IMR-90 (cell line): ENCODE data around the gene ACTR10. TPM values are rescaled to one million over a fixed set of nuclear protein-coding genes. Genes with fewer than 3 reads are reported as not detected.

Experiments
- ATAC-seq: fragments of 200-7000 bp; cut with Tn5 transposase; 2 replicates; pipeline ENCODE4 v1.9.1; 2020; ENCODE audit warnings: low read depth, mild to moderate bottlenecking, moderate library complexity
- BruUV-seq: library from RNA; stranded (reverse); fragments of 400-500 nt; replicated peaks from 2 replicates; lab custom pipeline; 2021; lab: Mats Ljungman, UMichigan
- CTCF ChIA-PET: fragments of 300-600 bp; formaldehyde crosslinking; extraction: SDS; loops from one replicate; lab custom pipeline; 2021; ENCODE audit warnings: antibody characterized with exemption; lab: Yijun Ruan, JAX
- POLR2A ChIA-PET: fragments of 300-600 bp; sonication (Branson Sonifier 250); formaldehyde crosslinking; loops from one replicate; lab custom pipeline; 2022; ENCODE audit warnings: antibody characterized with exemption; ENCODE audit not compliant: unreplicated experiment; lab: Charles Lee
- DNase-seq: peaks from one replicate; pipeline ENCODE4 v3.0.0; 2013
- H2AFZ ChIP-seq: replicated peaks from 2 replicates; pipeline ENCODE3; 2013; ENCODE audit warnings: low read length, mild to moderate bottlenecking; ENCODE audit not compliant: poor library complexity
- H2AK5ac ChIP-seq: 2 replicates; pipeline ENCODE4 v1.6.1; 2013; ENCODE audit warnings: low read depth, low read length, inconsistent platforms
- H2AK9ac ChIP-seq: replicated peaks from 2 replicates; pipeline ENCODE3; 2013; ENCODE audit warnings: mild to moderate bottlenecking, low read depth, low read length, moderate library complexity; ENCODE audit not compliant: poor library complexity
- H2BK120ac ChIP-seq: 2 replicates; pipeline ENCODE4 v1.6.1; 2013; ENCODE audit warnings: low read depth, low read length, inconsistent platforms
- H2BK15ac ChIP-seq: 3 replicates; pipeline ENCODE4 v1.6.1; 2013; ENCODE audit warnings: low read depth, low read length, inconsistent platforms
- H2BK20ac ChIP-seq: 2 replicates; pipeline ENCODE4 v1.6.1; 2013; ENCODE audit warnings: low read depth, mild to moderate bottlenecking, inconsistent platforms, low read length, moderate library complexity
- H2BK5ac ChIP-seq: 2 replicates; pipeline ENCODE4 v1.6.1; 2013; ENCODE audit warnings: mild to moderate bottlenecking, low read depth, low read length, inconsistent platforms; ENCODE audit not compliant: poor library complexity, severe bottlenecking
- H3K14ac ChIP-seq: replicated peaks from 2 replicates; pipeline ENCODE4 v1.6.1; 2013; ENCODE audit warnings: low read depth, low read length, inconsistent platforms
- H3K18ac ChIP-seq: 2 replicates; pipeline ENCODE4 v1.6.1; 2013; ENCODE audit warnings: low read depth, low read length, control low read depth
- H3K23ac ChIP-seq: 2 replicates; pipeline ENCODE4 v1.6.1; 2013; ENCODE audit warnings: low read depth, low read length, inconsistent platforms
- H3K27ac ChIP-seq: 2 replicates; pipeline ENCODE4 v1.5.1; 2013; ENCODE audit warnings: mild to moderate bottlenecking, control low read depth, low read length; ENCODE audit not compliant: insufficient read depth
- H3K27me3 ChIP-seq: 2 replicates; pipeline ENCODE4 v1.6.1; 2013; ENCODE audit warnings: low read length; ENCODE audit not compliant: control insufficient read depth, insufficient read depth
- H3K36me3 ChIP-seq: 2 replicates; pipeline ENCODE4 v1.6.1; 2013; ENCODE audit warnings: low read length, mixed read lengths; ENCODE audit not compliant: control insufficient read depth, insufficient read depth
- H3K4ac ChIP-seq: 2 replicates; pipeline ENCODE4 v1.6.1; 2013; ENCODE audit warnings: low read depth, low read length, inconsistent platforms
- H3K4me1 ChIP-seq: 2 replicates; pipeline ENCODE4 v1.6.1; 2013; ENCODE audit warnings: low read length, mixed read lengths; ENCODE audit not compliant: control insufficient read depth, insufficient read depth
- H3K4me2 ChIP-seq: 2 replicates; pipeline ENCODE4 v1.6.1; 2013; ENCODE audit warnings: low read depth, mild to moderate bottlenecking, control low read depth, low read length, moderate library complexity
- H3K4me3 ChIP-seq: 2 replicates; pipeline ENCODE4 v1.5.1; 2013; ENCODE audit warnings: low read depth, mild to moderate bottlenecking, control low read depth, low read length, moderate library complexity; ENCODE audit not compliant: insufficient read depth
- H3K56ac ChIP-seq: 2 replicates; pipeline ENCODE4 v1.6.1; 2013; ENCODE audit warnings: low read length, inconsistent platforms; ENCODE audit not compliant: insufficient read depth; ENCODE audit errors: extremely low read depth
- H3K79me1 ChIP-seq, 2 experiments: 2 replicates each; pipeline ENCODE4 v1.6.1; 2013; ENCODE audit warnings: low read length in 2 of 2, inconsistent platforms in 1 of 2, low read depth in 1 of 2
- H3K9ac ChIP-seq: 2 replicates; pipeline ENCODE4 v1.6.1; 2013; ENCODE audit warnings: low read depth, low read length, control low read depth
- H3K9me1 ChIP-seq: 2 replicates; pipeline ENCODE4 v1.6.1; 2013; ENCODE audit warnings: low read length, inconsistent platforms; ENCODE audit not compliant: insufficient read depth
- H3K9me3 ChIP-seq: 2 replicates; pipeline ENCODE4 v1.6.1; 2013; ENCODE audit warnings: low read length; ENCODE audit not compliant: control insufficient read depth, insufficient read depth
- H4K20me1 ChIP-seq: 2 replicates; pipeline ENCODE4 v1.6.1; 2013; ENCODE audit warnings: low read length, inconsistent platforms; ENCODE audit not compliant: insufficient read depth
- H4K5ac ChIP-seq: 2 replicates; pipeline ENCODE4 v1.6.1; 2013; ENCODE audit warnings: mild to moderate bottlenecking, low read depth, low read length, control low read depth
- H4K8ac ChIP-seq, 2 experiments: 2 replicates each; pipeline ENCODE4 v1.6.1; 2013; ENCODE audit warnings: low read depth in 2 of 2, low read length in 2 of 2, control low read depth in 1 of 2, inconsistent platforms in 1 of 2
- H4K91ac ChIP-seq: 2 replicates; pipeline ENCODE4 v1.6.1; 2013; ENCODE audit warnings: low read depth, low read length, inconsistent platforms; ENCODE audit not compliant: insufficient read depth
- BHLHE40 ChIP-seq: fragments of 150-350 bp; IDR thresholded peaks from 2 replicates; pipeline ENCODE4 v1.6.1; 2016; ENCODE audit warnings: mild to moderate bottlenecking, low read depth, low read length
- CEBPB ChIP-seq: IDR thresholded peaks from 2 replicates; pipeline ENCODE4 v1.6.1; 2012; ENCODE audit warnings: low read depth, low read length, improper control_type of control experiment
- CHD1 ChIP-seq: IDR thresholded peaks from 2 replicates; pipeline ENCODE4 v1.6.1; 2012; ENCODE audit warnings: low read depth, low read length, improper control_type of control experiment
- CTCF ChIP-seq: conservative IDR thresholded peaks from 2 replicates; pipeline ENCODE4 v1.5.1; 2012; ENCODE audit warnings: mild to moderate bottlenecking, low read depth, low read length, improper control_type of control experiment
- ELK1 ChIP-seq: fragments of 150-350 bp; IDR thresholded peaks from 2 replicates; pipeline ENCODE4 v1.6.1; 2016; ENCODE audit warnings: low read depth, mild to moderate bottlenecking, low read length, moderate library complexity, borderline replicate concordance
- FOS ChIP-seq: fragments of 150-350 bp; IDR thresholded peaks from 2 replicates; pipeline ENCODE4 v1.6.1; 2016; ENCODE audit warnings: low read depth, low read length
- MAZ ChIP-seq: IDR thresholded peaks from 2 replicates; pipeline ENCODE4 v1.6.1; 2012; ENCODE audit warnings: low read depth, mild to moderate bottlenecking, low read length, improper control_type of control experiment, moderate library complexity, borderline replicate concordance
- MXI1 ChIP-seq: IDR thresholded peaks from 2 replicates; pipeline ENCODE4 v1.6.1; 2012; ENCODE audit warnings: low read depth, mild to moderate bottlenecking, low read length, moderate library complexity, borderline replicate concordance
- NFE2L2 ChIP-seq: fragments of 150-350 bp; IDR thresholded peaks from 2 replicates; pipeline ENCODE4 v1.6.1; 2016; ENCODE audit warnings: low read depth, mild to moderate bottlenecking, low read length
- POLR2A ChIP-seq: IDR thresholded peaks from 2 replicates; pipeline ENCODE4 v1.6.1; 2012; ENCODE audit warnings: mild to moderate bottlenecking, low read depth, low read length
- RCOR1 ChIP-seq: IDR thresholded peaks from 2 replicates; pipeline ENCODE4 v1.6.1; 2012; ENCODE audit warnings: mild to moderate bottlenecking, low read length, improper control_type of control experiment; ENCODE audit not compliant: insufficient replicate concordance
- RFX5 ChIP-seq: IDR thresholded peaks from 2 replicates; pipeline ENCODE4 v1.8.0; 2012; ENCODE audit warnings: low read depth, mild to moderate bottlenecking, low read length, moderate library complexity
- WGBS, 2 experiments: methylation state at CpG; one replicate each; pipeline versions ENCODE4 v1.1.5 to v1.1.7; 2013; ENCODE audit warnings: missing lambda C conversion rate in 2 of 2; ENCODE audit not compliant: insufficient read length in 1 of 2; ENCODE audit errors: extremely low coverage in 2 of 2; 5-methylcytosine and 5-hydroxymethylcytosine counted together
- dilution Hi-C: fragments of 300-500 bp; cut with HindIII; formaldehyde crosslinking; loops from one replicate; pipeline ENCODE4 v1.14.3; 2018; ENCODE audit warnings: low sequenced_read_pairs; ENCODE audit not compliant: unreplicated experiment
- in situ Hi-C: fragments of 300-500 bp; cut with MboI; formaldehyde crosslinking; loops from 3 replicates; pipeline ENCODE4 v1.14.3; 2019; ENCODE audit warnings: low sequenced_read_pairs, inconsistent platforms, mixed read lengths
- intact Hi-C: fragments of 100-400 bp; cut with micrococcal nuclease; formaldehyde crosslinking; loops from 2 replicates; pipeline ENCODE4 v1.10.0; 2022
- polyA plus RNA-seq, 3 experiments: library from polyadenylated mRNA; depleted of rRNA; stranded (reverse); fragments of >200 nt; gene quantifications; 2 replicates each; pipeline ENCODE4 v1.2.3, GENCODE V29; 2012; ENCODE audit warnings: low replicate concordance in 1 of 3
- total RNA-seq: library from RNA; depleted of rRNA; stranded (reverse); fragments of >200 nt; gene quantifications from 2 replicates; pipeline ENCODE4 v1.2.3, GENCODE V29; 2012
- TF ChIP-seq, protein P1 (sequence below): fragments of 150-350 bp; IDR thresholded peaks from 2 replicates; pipeline ENCODE4 v1.6.1; 2017; ENCODE audit warnings: mild to moderate bottlenecking, antibody characterized with exemption, low read length, low read depth

The ACTR10 gene
- total and polyA plus RNA-seq, 2 of the 4 experiments (the other 2 are of a cell fraction): 71.0 to 71.7 TPM

DNA sequence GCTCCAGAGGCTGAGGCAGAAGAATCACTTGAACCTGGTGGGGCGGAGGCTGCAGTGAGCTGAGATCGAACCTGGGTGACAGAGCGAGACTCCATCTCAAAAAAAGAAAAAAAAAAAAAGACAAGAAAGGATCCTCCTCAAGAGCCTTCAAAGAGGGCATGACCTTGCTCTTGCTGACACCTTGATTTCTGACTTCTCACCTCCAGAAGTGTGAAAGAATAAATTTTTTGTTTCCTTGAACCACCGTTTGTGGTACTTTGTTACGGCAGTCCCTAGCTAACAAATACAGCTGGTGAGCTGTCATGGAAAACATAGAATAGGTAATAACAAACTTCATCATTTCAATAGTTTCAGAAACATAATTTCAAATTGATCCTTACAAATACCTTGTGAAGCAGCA lies 1.9 kb upstream of the ACTR10 start:
- no peak overlapping the region for H2AK9ac ChIP-seq
- no peak for TF ChIP-seq FOS
- TF ChIP-seq BHLHE40: no peak
- no peak for TF ChIP-seq MAZ
- TF ChIP-seq, protein P1, sequence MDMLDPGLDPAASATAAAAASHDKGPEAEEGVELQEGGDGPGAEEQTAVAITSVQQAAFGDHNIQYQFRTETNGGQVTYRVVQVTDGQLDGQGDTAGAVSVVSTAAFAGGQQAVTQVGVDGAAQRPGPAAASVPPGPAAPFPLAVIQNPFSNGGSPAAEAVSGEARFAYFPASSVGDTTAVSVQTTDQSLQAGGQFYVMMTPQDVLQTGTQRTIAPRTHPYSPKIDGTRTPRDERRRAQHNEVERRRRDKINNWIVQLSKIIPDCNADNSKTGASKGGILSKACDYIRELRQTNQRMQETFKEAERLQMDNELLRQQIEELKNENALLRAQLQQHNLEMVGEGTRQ: no peak
- no peak for TF ChIP-seq RFX5
- no peak for TF ChIP-seq NFE2L2
- TF ChIP-seq ELK1: no peak
- TF ChIP-seq POLR2A: no peak
- TF ChIP-seq CEBPB: no peak
- TF ChIP-seq RCOR1: no peak
- no peak for TF ChIP-seq MXI1
- no peak for TF ChIP-seq CHD1
- no peak for TF ChIP-seq CTCF
- no peak overlapping the region for H3K14ac ChIP-seq
- no peaks in the 10 kb centered on the region for H3K36me3 ChIP-seq
- H4K8ac ChIP-seq: no peak overlapping the region
- no peak overlapping the region for H3K23ac ChIP-seq
- H2AK5ac ChIP-seq: no peak overlapping the region
- no peaks in the 10 kb centered on the region for H3K9me3 ChIP-seq
- H3K79me1 ChIP-seq: peaks cover 0 to 18% of the 10 kb centered on the region in 2 experiments
- no TSS peak for BruUV-seq
- no peak for DNase-seq
- no peak overlapping the region for H3K4me3 ChIP-seq
- no peaks in the 10 kb centered on the region for H4K20me1 ChIP-seq
- intact Hi-C loops: no loop called here
- CTCF ChIA-PET: no interaction called here
- no peak overlapping the region for H2BK20ac ChIP-seq
- H2BK120ac ChIP-seq: no peak overlapping the region
- peaks cover 3% of the 10 kb centered on the region for H3K27me3 ChIP-seq
- H3K4me2 ChIP-seq: no peak overlapping the region
- no CpG with 5 or more reads among the region's 5 CpGs for WGBS, 2 experiments
- no peak for ATAC-seq
- no peak overlapping the region for H4K5ac ChIP-seq
- no peaks in the 10 kb centered on the region; the same call in 1 of the 2 replicates for H3K9me1 ChIP-seq
- H4K91ac ChIP-seq: no peak overlapping the region
- no peaks in the 10 kb centered on the region for H3K4me1 ChIP-seq
- no peak overlapping the region for H3K27ac ChIP-seq
- no peak overlapping the region for H2AFZ ChIP-seq
- H2BK15ac ChIP-seq: no peak overlapping the region
- H2BK5ac ChIP-seq: no peak overlapping the region
- H3K4ac ChIP-seq: no peak overlapping the region
- no peak overlapping the region for H3K56ac ChIP-seq
- POLR2A ChIA-PET: interaction anchor here (0.5 to 0.6 kb wide), 2 partner anchors 93 to 123 kb away, joined by 4 read pairs; no protein-coding TSS in a partner anchor
- no peak overlapping the region for H3K9ac ChIP-seq
- in situ Hi-C loops: no loop called here
- no peak overlapping the region for H3K18ac ChIP-seq
- dilution Hi-C loops: no loop called here
